T-helper 2 cell treated with Interferon-gamma antibody and Interleukin-4, amounts not matched to agents 100 ng/mL and 5 ng/mL, for 36 hours (primary cell): ENCODE results near the gene BACE2. TPM values are rescaled to one million over a fixed set of nuclear protein-coding genes. Genes with fewer than 3 reads are reported as not detected.
"Not testable (repeated sequence)": the region's sequence is repeated elsewhere in the genome, so short reads cannot be mapped to it uniquely, and the experiment has no call there.

Experiments
- intact Hi-C: fragments of 100-400 bp; cut with micrococcal nuclease; formaldehyde crosslinking; loops from one replicate; pipeline ENCODE4 v1.15.1; 2023
- total RNA-seq: library from RNA; stranded (reverse); gene quantifications from 2 replicates; pipeline ENCODE4 v1.2.3, GENCODE V29; 2022

BACE2 gene
- total RNA-seq, 1 donor from 2014 or later = 5.5 TPM

DNA sequence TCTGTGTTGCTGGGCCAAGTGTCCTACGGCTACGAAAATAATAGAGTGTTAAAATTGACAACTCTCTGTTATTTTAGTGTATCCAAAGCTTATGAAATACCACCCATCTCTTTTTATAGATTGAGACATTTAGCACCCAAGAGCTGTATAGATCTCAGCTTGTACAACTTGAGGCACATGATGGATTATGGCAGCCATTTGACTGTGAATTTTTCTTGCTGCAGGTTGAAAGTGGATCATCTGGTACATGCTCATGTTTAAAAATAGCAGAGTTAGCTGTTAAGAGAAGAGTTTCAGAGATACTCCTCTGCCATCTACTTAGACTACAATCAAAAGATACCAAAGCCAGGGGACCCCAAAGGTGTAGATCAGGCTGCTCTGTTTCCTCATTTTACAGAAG, 99.4 kb downstream of the BACE2 start:
- intact Hi-C loops = no loop called here

DNA sequence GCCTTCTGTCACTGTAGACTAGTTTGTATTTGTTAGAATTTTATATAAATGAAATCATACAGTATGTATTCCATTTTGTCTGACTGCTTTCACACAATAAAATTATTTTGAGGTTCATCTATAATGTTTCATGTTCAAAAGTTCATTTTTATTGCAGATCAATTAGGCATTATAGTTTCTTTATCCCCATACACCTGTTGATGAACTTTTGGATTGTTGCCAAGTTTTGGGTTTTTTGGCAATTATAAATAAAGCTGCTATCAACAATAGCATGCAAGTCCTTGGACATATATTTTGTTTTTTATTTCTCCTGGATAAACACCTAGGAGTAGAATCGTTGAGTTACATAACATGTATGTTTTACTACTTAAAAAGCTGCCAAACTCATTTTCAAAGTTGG, 101.6 kb downstream of the BACE2 start:
- intact Hi-C loops = no loop called here

DNA sequence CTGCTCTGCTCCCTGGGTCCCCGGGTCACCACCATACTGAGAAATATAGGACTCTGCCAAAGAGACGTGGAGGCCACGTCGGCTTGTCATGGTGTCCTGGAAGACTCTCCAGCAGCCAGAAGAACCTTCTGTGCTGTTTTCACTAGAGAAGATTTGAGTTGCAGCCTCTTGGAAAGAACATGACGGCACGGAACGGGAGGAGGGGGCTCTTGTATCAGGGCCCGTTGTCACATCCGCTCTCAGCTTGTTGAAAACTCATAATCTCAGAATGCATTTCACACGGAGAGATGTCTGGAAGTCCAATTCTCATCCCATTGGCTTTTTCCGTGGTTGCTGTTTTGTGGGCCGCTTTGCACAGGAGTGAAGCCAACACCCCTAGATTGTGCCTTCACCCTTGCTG, 109.2 kb downstream of the BACE2 start:
- intact Hi-C loops = no loop called here

DNA sequence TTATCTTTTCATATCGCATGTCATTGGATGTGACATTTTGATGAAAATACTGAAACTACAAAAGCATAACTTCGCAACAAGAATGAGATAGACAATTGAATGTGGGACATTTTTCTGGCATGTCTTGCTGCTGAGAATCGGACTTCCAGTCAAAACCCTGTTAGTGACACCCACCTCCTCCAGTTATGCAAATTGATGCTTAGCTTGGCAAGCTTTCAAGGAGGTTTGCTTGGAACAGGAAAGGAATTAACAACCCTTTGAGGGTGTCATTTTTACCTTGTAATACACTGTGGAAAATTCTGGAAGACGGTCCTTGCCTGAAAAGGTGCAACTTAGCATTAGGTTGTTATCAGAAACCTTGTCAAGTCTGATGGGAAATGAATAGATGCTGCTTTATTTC, 109.9 kb downstream of the BACE2 start:
- intact Hi-C loops = no loop called here

DNA sequence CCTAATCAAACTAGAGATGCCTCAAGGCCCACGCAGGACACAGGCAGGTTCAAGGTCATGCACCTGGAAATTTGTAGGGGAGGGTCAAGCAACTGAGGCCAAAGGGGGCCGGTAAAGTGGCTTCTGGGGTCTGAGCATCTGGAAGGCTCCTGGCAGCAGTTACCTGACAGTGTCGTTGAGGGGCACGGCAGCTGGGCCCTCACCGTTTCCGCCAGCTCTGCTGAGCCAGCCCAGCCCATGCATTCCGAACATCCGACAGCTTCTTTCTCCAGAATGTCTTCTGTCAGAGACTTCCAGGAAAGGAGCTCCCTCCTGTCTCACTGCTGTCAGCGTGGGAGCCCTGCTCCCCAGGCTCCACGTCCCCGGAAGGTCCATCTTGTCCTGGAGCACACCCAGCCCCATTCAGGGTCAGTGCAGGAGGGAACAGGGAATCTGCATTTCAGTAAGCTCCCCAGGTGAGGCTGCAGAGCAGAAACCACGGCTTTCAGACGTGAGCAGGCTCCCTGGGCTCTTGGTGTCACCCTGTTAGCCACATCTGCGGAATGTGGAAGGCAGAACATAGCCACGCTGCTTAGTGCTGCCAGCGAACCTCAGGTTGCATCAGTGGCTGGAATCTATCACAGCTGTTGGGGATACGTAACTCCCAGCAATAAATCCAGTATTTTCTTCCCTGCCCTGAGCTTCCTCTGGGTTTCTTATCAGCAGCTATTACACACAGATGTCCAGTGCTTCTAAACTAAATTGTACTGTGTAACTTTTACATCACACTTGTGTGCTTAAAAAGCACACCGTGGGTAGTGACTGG, 112.4 kb downstream of the BACE2 start:
- intact Hi-C loops = loop anchor here (5.0 kb wide), 1 partner anchor 82 kb away; the partner anchor contains the start of gene MX2

DNA sequence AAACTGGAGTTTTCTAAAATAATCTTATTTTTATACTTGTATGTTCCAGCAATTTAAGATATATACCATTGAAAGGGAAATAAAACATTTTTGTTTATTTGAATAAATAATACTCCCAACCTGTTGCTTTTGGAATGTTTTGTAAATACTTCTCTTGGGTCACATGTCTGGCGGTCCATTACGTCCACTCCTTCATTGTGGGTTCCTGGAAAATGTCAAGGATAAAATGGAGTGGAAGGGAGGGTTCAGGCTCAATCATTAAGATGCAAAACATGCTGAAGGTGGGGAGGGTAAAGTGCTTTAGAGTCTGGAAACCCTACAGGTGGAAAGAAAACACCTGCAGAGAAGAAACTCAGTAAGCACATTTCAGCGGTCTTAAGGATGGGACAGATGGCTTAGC, 114.5 kb downstream of the BACE2 start:
- intact Hi-C loops = loop anchor here (5.0 kb wide), 1 partner anchor 80 kb away; the partner anchor contains the start of gene MX2

DNA sequence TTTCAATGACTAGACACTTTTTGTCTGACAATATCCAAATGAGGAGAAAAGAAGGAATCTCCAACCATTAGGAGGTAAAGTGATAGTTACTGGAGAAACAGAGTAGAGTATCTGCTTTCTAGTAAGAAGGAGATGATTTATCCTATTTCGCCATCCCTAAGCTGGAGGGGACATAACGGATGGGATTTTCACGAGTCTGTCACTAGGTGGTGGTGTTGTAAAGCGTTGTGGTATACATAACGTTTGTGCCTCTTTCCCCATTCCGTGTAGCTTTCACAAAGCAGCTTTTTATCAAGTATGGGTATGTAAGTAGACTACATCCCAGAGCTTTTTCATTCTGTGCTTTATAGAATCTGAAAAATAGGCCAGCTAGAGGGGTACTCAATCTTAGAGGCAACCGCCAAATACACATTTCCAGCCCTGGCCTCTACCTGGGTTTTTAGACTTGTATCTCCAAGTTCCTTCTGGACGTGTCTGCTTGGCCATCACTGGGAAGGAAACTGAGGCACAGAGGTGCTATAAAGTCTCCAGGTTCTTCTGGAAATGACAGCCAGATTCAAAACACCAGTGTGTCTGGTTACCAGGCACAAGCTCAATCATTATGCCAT, 115.4 kb downstream of the BACE2 start:
- intact Hi-C loops = loop anchor here (1.0 to 5.0 kb wide), 2 partner anchors 79 to 177 kb away; partner anchors contain the start of gene MX2

DNA sequence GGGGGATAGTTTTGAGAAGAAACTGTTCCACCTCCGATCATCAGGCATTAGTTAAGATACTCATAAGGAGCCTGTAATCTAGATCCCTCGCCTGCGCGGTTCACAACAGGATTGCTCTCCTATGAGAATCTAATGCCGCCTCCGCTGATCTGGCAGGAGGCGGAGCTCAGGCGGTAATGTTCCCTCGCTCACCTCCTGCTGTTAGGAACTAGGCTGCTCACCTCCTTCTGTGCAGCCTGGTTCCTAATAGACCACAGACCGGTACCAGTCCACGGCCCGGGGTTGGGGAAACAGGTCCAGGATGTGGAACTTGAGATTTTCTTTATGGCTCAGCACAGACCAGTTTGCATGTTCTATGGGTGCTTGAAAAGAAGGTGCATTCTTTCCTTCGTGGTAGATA, 121.5 kb downstream of the BACE2 start:
- intact Hi-C loops = no loop called here

DNA sequence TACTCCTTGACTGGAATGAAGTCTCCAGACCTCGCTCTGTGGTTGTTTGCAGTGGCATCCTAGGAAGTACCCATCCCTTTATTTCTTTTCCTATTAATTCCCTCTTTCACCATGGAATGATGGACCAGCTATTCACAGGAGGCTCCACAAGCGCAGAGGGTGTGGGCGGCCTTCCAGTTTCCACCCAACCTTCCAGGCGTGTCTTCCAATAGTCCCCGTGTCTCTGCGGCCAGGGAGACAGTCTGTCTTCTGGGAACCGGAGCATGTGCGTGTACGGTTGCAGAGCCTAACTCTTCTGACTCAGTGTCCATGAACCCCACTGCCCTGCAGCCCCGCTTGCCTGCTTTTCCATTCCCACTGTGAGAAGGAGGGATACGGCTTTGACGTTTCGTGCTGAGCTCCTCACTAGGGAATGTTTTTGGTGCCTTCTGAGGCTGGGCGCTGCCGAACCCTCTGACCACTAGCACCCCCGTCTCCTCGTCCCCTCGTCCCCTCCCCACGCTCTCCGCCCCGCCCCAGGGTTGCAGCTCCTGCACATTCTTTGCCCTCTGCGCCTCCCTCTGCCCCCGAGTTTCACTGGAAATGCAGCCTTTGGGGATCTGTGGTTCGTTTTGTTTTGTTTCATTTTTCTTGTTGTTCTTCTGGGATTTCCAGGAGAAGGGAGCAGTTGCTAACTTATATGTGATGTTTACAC, 122.3 kb downstream of the BACE2 start:
- intact Hi-C loops = no loop called here

DNA sequence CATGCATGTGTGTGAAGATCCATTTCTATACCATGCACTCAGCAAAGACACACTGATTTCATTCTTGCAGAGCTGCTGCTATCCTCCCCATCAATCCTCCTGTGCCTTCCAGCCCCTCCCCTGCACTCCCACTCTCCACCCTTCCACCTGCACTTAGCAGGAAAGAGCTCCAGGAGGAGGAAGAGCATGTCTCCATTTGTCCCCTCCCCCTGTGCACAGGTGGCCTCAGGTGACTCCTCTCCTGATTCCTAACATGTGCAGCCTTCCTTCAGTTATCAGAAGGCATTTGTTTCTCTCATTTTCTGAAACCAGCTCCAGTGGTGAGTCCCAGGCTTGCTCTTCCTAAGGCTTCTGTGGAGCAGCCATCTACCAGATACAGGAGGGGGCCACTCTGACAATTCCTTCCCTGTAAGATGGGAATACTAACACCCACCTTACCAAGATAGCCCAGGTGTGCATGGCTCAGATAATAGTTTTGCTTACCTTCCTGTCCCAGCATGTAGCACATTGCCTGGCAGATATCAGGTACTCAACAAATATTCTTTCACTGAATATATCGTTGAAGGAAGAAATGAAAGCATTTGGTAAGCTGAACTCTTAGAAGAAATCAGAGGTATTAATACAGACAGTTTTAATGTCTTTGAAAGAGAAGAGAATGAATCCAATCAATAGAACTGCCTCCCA, 126.7 kb downstream of the BACE2 start:
- intact Hi-C loops = no loop called here

DNA sequence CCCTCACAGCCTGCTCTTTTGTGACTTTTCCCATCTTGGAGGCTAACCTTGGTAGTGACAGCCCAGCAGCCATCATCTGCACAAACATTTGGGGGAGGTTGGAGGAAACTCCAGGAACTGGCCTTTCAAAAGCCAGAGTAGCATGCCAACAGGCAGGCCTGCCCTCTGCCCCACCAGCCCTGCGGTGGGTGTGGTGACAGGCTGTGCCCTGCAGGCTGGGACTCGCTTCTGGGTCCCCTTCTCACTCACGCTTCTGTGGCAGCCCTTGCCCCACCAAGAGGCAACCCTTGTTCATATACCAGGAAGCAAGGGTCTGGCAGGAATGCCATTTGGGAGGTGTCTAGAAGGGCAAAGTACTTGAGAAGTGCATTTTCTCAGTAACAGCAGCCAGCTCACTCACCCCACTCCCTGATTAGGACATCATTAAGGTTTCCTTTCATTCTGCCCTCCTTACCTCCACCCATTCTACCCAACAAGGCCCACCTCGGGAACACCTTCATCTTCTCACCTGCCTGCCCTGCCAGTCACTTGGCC, 127.8 kb downstream of the BACE2 start:
- intact Hi-C loops = no loop called here

DNA sequence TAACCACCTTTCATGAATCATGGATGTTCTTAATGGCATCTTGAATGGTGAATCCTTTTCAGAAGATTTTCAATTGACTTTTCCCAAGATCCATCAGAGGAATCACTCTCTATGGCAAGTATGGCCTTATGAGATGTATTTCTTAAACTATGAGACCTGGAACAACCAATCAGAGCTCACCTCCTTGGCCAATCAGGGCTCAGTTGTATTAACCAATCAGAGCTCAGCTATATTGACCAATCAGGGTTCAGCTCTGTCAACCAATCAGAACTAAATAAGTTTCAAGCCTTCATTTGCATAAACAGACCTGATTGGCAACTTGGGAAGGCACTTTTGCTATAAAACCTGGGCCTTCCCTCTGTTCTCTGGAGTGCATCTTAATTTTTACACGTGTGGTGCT, 135.0 kb downstream of the BACE2 start:
- intact Hi-C loops = no loop called here

DNA sequence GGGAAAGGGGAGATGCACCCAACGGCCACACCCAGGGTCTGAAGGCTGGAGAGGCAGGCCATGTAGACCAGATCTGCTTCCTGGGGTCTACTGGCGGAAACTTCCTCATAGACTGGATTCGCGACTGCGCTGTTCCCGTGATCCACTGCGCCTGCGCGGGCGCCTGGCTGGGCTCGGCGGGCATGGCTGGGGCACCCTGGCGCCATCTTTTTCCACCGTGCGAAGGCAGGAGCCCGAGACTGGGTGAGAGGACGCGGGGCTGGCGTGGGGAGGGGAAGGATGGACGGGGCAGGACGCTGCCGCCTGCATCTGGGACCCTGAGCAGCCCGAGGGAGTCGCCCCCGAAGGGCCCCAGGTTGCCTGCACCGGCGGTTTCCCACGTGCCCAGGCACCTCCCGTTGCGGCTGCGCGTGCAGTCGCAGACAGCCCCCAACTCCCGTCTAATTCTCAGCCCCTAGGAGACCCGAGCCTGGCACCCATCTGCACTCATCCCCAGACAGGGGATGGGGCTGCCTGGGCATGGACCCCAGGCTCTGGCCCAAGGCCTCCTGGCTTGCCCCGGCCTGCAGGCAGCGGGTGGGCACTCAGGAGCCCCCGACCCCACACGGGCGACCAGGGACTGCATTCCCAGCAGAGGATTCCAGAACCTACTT, 136.2 kb downstream of the BACE2 start:
- intact Hi-C loops = no loop called here

DNA sequence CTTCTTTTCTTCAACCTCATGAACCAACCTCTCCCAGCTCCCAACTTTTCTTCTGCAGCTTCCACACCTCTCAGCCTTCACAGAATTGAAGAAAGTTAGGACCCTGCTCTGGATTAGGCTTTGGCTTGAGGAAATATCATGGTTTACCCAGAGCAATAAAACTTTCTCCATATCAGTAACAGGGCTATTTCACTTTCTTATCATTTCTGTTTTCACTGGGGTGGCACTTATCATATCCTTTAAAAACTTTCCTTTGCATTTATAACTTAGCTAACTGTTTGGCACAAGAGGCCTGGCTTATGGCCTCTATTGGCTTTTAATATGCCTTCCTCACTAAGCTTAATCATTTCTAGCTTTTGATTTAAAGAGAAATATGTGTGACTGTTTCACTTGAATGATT, 139.3 kb downstream of the BACE2 start:
- intact Hi-C loops = no loop called here

DNA sequence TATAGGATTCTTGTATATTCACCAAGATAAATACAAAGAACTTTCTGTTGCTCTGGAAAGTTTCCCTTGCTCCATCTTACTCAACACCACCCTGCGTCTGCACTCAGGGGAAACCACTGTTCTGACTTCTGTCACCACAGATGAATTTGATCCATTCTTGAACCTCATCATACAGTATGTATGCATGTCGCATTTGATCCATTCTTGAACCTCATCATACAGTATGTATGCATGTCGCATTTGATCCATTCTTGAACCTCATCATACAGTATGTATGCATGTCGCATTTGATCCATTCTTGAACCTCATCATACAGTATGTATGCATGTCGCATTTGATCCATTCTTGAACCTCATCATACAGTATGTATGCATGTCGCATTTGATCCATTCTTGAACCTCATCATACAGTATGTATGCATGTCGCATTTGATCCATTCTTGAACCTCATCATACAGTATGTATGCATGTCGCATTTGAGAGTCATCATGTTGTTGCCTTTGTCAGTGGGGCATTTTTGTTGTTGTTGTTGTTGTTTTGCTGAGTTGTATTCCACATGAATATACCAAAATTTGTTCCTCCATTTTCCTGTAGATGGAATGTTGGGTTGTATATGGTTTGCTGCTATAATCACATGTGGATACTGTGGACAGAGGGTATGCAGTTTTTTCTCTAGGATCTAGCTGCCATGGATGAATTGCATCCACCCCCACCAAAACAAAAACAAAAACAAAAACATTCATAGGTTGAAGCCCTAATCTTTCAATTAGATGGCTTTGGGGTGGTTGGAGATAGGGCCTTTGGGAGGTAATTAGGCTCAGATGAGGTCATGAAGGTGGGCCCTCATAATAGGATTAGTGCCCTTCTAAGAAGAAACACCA, 145.6 kb downstream of the BACE2 start:
- intact Hi-C loops = not testable (repeated sequence)

DNA sequence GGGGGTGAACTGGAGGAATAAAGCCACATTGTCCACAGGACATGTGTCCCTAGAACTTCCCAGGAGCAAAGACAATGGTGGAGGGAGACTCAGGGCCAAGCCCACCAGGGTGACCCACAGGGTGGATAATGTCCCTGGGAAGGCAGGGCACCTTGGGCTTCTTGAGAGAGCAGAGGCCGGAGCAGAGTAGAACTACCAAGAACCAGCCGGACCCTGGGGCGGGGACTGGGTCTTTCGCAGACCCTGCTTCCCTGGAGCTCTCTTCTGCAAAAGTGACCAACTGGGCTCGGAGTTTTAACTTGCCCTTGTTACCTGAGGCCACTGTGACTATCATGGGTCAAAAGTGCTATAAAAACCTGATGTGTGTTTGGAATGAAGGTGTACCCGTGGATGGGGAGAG, 147.8 kb downstream of the BACE2 start:
- intact Hi-C loops = no loop called here

DNA sequence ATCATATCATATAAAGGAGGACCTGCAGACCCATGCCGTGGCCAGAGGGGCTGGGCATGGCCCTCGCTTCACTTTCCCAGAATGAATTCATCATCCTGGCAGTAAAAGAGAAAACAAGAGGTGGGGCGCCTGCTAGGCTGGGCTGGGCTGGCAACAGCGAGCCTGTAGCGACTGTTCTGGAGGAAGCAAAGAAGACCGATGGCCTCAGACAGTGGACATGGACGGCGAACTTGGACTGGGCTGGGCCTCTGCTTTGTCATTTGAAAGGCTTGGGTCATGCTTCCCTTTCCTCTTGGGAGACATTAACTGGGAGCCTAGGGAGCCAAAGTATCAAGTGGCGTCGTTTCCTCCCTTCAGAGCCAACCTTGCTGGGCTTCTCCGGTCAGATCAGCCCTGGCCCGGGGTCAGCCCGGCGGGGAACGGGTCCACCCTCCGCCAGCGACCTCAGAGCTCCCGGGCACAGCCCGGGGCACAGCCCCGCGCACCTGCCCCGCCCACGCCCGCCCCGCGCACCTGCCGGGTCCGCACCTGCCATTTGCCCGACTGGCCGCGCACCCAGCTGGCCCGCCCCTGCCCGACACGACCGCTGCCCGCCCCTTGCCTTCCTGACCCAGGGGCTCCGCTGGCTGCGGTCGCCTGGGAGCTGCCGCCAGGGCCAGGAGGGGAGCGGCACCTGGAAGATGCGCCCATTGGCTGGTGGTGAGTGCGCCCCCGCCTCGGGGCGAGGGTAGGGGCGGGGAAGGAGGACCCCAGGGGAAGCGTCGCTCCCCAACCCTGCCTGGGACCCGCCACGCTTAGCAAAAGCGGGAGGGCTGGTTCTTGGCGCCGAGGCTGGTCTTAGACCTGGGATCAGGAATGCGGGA, 148.5 kb downstream of the BACE2 start, which contains the start of gene FAM3B:
Gene FAM3B, plus strand, starts transcription at position 602 of the 863 bp plus-strand sequence. Its CDS starts 79 bp downstream, at position 681.
- intact Hi-C loops = no loop called here

DNA sequence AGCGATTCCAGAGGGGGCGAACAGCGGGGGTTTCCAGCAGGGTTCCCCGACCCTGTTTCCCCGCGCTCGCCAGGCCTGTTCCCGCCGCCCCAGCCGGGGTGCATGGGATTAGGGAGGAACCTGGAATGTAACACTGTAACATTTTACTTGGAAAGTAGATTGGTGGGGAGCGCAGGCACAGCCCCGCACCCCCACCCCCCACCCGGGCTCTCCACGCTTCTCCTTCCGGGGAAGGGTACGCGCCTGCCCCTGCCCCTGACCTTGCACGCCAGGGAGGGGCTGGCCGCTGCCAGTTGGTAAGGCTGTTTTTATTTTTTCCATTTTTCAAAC, 149.1 kb downstream of the BACE2 start:
- intact Hi-C loops = no loop called here

DNA sequence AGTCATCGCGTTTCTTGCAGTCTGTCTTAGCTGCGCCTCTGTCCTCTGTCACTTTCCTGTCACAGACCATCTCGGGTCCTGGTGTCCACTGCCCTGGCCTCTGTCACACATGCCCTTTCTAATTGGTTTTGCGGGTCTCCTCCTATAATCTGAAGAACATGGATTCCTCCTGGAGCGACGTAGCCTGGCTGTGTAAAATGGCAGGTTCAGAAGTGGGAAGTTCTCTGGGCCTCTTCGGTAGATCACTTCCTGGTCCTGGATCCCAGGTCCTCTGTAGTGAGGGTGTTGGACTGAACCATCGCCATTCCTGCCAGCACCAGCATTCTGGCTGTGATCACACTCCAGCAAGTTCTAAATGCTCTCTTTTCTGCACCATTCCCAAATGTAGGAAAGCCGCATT, 149.5 kb downstream of the BACE2 start:
- intact Hi-C loops = no loop called here
